Pulmonary artery endothelial cell (primary cell): ENCODE results near the gene LRRC31. TPM values are rescaled to one million over a fixed set of nuclear protein-coding genes. Genes with fewer than 3 reads are reported as not detected.

Source experiments
- DNase-seq: peaks from one replicate; pipeline ENCODE4 v3.0.0-alpha.2; 2011; ENCODE audit warnings: low read depth, low spot score
- total RNA-seq: library from RNA; depleted of rRNA; stranded (reverse); fragments of >200 nt; gene quantifications from 2 replicates; pipeline ENCODE4 v1.2.3, GENCODE V29; 2014

Gene LRRC31
- total RNA-seq, 1 donor from 2014 or later, result not detected

DNA sequence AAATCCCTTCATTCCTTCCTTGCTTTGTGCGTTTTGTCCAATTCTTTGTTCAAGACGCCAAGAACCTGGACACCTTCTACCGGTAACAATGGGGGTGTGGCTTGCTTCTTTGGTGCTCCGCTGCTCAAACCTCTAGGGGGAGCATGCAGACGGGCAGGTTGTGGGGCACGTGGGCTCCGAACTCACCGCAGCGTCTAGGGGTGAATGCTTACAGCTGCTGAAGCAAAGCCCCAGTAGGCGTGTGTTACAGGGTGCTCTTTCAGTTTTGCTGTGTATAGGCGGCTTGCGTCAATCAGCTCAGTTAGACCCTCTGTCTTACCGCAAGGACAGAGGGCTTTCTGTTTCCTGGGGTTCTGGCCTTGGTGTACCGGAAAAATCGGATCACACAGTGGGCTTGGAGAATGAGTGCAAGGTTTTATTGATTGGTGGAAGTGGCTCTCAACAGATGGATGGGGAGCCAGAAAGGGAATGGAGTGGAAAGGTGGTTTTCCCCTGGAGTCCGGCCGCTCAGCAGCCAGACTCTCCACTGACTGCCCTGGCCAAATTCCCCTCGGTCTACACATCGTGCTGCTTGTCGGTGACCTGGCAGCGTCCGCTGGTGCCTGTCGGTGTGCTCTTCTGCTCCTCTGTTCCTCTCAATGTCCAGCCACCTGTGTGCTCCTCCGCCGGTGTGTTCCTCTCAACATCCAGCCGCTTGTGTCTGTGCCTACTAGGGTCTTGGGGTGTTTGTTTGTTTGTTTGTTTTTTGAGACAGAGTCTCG is 55.8 kb downstream of the LRRC31 start:
- DNase-seq, result no peak

- DNase-seq, result no peak
Observed at GRCh38 chr3:169813278-169813677, 56.5 kb downstream of the LRRC31 start.

GRCh38 chr3:169812332-169813235 is 57.2 kb downstream of the LRRC31 start, which contains the start of the genes LRRC34 and LRRIQ4:
Gene LRRC34 (minus strand): TSS chr3:169812904. CDS start chr3:169812548, 356 bp downstream.
Gene LRRIQ4 (plus strand): TSS chr3:169812870. CDS start chr3:169821922, 9,052 bp downstream.
- DNase-seq, result peak; percentile 22

DNA sequence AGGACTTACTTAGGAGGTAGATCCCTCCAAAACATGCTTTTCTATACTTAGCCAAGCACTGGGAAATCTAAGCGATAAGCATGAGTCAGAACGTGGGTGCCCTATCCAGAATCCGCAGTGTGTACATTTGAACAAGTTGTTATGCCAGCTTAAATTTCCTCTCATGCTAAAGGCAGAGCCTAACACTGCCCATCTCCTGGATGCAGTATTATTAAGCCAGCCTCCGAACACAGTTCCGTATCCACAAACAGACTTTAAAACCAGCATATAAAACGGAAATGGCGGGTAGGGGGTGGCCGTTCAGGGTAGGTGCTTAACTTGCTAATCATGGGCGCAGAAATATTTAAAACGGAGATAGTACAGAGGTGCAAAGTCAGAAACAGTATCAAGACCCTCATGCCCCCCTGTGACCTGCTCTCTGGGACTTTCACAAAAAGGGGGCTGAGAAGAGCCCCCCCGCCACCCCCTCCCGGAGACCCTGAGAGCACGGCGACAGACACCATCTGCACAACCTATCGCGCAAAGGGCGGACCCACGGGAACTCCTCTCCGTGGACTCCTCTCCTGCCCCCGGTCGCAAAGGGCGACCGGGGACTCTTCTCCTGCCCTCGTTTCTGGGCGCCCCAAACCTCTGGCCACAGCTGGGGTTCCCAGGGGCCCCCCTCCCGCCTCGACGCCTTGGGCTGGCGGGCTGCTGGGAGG is 58.0 kb downstream of the LRRC31 start:
- no peak for DNase-seq

DNA sequence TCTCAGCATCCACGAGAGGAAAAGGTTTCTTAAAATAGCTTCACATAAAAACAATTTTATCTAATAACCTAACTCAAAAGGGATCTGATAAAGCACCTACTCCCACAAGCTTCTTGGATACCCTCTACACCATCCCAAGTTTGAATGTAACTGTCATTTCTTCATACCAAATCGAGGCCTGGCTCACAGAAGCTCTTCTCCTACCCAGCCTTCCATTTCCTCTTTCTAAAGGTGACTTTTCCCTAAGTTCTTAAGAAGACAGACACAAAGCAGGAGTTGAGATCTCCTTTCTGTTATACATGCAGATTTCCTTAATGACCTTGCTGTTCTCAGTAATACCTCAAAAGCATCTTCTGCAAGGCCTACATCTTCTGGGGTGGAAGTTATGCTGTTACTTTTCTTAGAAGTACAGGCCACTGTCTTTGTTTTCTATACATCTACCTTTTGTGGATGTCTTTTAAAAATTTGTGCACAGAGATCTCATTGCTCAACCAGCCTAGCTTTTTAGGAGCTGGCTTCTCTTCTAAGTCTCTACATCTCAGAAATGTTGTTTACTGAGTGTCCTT is 60.4 kb downstream of the LRRC31 start:
- DNase-seq, result no peak

- DNase-seq, result no peak
Observed at GRCh38 chr3:169804681-169805080, 65.1 kb downstream of the LRRC31 start.

DNA sequence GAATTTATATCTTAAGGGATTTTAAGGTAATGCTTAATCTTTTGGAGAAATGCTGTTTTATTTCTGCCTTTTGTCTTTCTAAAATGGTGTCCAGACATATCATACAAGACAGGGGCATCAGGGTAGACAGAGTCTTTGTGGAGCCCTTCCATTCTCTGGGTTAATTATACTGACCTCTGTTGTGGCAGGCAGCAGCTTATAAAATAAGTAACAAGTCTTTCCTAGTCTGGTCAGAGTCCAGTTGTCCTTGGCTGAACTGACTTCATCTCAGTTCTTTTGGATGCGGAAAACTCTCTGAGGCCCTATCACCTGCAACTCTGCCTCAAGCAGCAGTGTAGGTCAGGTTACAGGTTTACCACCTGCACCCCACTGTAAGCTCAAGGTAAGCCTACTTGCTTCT is 77.4 kb downstream of the LRRC31 start:
- DNase-seq, result no peak

- no peak for DNase-seq
Observed at GRCh38 chr3:169790687-169791429, 78.9 kb downstream of the LRRC31 start.

GRCh38 chr3:169790219-169790618 is 79.5 kb downstream of the LRRC31 start:
- DNase-seq, result no peak

Other genes with a start within 250 kb of the LRRC31 start
- 84.3 and 117 TPM in 2 replicates for gene MECOM, start 206.2 kb downstream of the LRRC31 start, total RNA-seq
- 70.7 and 108 TPM in 2 replicates for gene TERC, start 104.9 kb downstream of the LRRC31 start, total RNA-seq
- 4.0 and 5.1 TPM in 2 replicates for gene ACTRT3, start 100.4 kb downstream of the LRRC31 start, total RNA-seq
- 20.2 and 23.5 TPM in 2 replicates for gene MYNN, start 96.5 kb downstream of the LRRC31 start, total RNA-seq
- gene LRRIQ4, start 57.1 kb downstream of the LRRC31 start, total RNA-seq, result 0.07 TPM in 1 of 2 replicates, not detected in the other
- 2.2 and 2.4 TPM in 2 replicates for gene LRRC34, start 57.0 kb downstream of the LRRC31 start, total RNA-seq
- gene SAMD7, start 41.6 kb upstream of the LRRC31 start, total RNA-seq, result not detected in 2 replicates
- 39.5 and 78.8 TPM in 2 replicates for gene SEC62, start 96.9 kb upstream of the LRRC31 start, total RNA-seq
- gene GPR160, start 168.1 kb upstream of the LRRC31 start, total RNA-seq, result 2.2 and 2.6 TPM in 2 replicates